ENCODE results near the gene TUB.

TUB gene

DNA sequence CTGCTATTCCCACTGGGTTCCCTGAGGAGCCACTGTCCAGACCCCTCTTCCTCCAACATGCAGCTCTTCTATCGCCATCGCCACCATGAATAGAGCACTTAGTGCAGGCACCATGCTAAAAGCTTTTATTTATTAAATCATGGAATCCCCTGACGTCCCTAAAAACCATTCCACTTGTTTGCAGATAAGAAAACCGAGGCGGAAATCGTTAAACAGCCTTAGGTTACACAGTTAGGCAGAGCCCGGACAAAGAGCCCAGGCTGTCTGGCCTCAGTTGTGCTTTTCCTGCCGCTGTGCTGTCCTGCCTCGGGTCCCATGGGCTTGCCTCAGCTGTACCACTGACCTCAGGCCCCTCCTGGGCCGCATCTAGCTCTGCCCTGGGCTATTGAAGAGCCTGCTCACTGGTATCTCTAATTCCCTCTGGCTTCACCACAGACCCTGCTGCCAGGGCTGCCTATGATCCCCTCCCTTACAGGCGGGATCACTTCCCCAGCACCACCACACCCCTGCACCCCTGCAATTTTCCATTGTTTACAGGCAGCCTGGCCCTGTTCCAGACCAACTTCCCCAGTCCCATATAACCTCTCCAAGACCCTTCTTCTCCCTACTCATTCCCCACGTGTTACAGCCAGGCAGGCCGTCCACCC is 13.0 kb upstream of the TUB start:
- H3K4me1 ChIP-seq (ENCODE audit: control insufficient read depth, insufficient read depth, low read length), result peaks cover 8% of the 10 kb centered on the region
- peak overlapping the region; percentile 60; the same call in 1 of the 2 replicates for H3K27ac ChIP-seq (ENCODE audit: extremely low read depth, low read depth, low read length)
- H3K4me3 ChIP-seq (ENCODE audit: low read depth, low read length), result no peak overlapping the region
- no peaks in the 10 kb centered on the region for H3K9me3 ChIP-seq (ENCODE audit: control insufficient read depth, insufficient read depth, low read depth, low read length)
- ChIA-PET POLR2A (interaction anchor here (0.6 to 1.3 kb wide), 2 partner anchors 59 to 81 kb away, joined by 3 read pairs; partner anchors contain the start of gene EIF3F), CTCF (interaction anchor here (0.8 to 4.5 kb wide), 8 partner anchors 12 to 62 kb away, joined by 3 to 25 read pairs (median 6); no protein-coding TSS in a partner anchor)
- H3K36me3 ChIP-seq (ENCODE audit: control insufficient read depth in 2 of 2, insufficient read depth in 1 of 2, low read length in 2 of 2), result no peaks in the 10 kb centered on the region
- TF ChIP-seq EGR2 (tag by site-specific recombination; IDR thresholded peaks at IDR 0.05; ENCODE audit: low read depth), result no peak
- TF ChIP-seq ZNF335 (tag by site-specific recombination; conservative IDR thresholded peaks at IDR 0.05), result 0 out of 2 replicates have a peak, but pooled peaks have one; percentile 28

DNA sequence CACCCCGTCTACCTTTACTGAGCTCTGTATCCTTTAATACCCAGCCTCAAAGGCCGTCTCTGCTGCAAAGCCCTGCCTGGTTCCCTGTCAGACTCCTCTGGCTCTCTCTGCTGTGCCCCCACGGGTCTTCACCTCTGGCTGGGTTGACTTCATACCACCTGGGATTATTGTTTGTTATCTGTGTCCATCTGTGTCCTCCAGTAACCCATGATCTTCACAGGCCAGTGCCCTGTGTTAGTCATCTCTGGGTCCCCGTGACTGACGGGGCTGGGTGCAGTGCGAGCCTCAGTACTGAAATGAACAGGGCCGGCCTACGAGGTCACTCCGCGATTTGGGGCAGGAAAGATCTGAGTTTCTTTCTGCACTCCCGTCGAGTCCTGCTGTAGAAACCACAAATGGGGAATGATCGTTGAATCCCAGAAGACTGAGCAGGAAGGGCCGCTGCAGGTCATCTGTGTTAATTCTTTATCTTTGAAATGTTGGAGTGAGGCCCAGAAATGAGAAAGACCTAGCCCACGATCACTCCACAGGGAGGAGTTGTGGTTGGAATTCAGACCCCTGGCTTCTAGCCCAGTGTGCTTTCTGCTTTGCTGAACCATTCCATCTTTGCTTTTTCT is 12.3 kb upstream of the TUB start:
- H3K4me1 ChIP-seq (ENCODE audit: control insufficient read depth, insufficient read depth, low read length), result peaks cover 8% of the 10 kb centered on the region
- H3K27ac ChIP-seq (ENCODE audit: extremely low read depth, low read depth, low read length), result peak overlapping the region; percentile 60; the same call in 1 of the 2 replicates
- ChIA-PET POLR2A (interaction anchor here (0.6 kb wide), 1 partner anchor 18 kb away, joined by 10 read pairs; no protein-coding TSS in a partner anchor), CTCF (interaction anchor here (0.8 to 4.5 kb wide), 9 partner anchors 17 to 62 kb away, joined by 3 to 25 read pairs (median 5); no protein-coding TSS in a partner anchor)
- H3K36me3 ChIP-seq (ENCODE audit: control insufficient read depth in 2 of 2, insufficient read depth in 1 of 2, low read length in 2 of 2), result no peaks in the 10 kb centered on the region
- H3K4me3 ChIP-seq (ENCODE audit: low read depth, low read length), result no peak overlapping the region
- H3K9me3 ChIP-seq (ENCODE audit: control insufficient read depth, insufficient read depth, low read depth, low read length), result no peaks in the 10 kb centered on the region
- TF ChIP-seq ZIC2 (tag by site-specific recombination; IDR thresholded peaks at IDR 0.05) (peak; percentile 87), ZNF514 (tag by site-specific recombination; IDR thresholded peaks at IDR 0.05) (no peak), ZBTB21 (tag by site-specific recombination; IDR thresholded peaks at IDR 0.05) (no peak), ZBTB20 (tag by site-specific recombination; IDR thresholded peaks at IDR 0.05) (peak; percentile 75), ZNF501 (tag by site-specific recombination; IDR thresholded peaks at IDR 0.05) (no peak), ZBTB17 (tag by site-specific recombination; IDR thresholded peaks at IDR 0.05) (peak; percentile 39; the same call in 1 of the 2 replicates), ZNF19 (tag by site-specific recombination; IDR thresholded peaks at IDR 0.05; ENCODE audit: low read depth) (no peak), ZNF571 (tag by site-specific recombination; IDR thresholded peaks at IDR 0.05) (no peak), ZNF138 (tag by site-specific recombination; IDR thresholded peaks at IDR 0.05; ENCODE audit: borderline replicate concordance) (no peak), ZNF2 (tag by site-specific recombination; IDR thresholded peaks at IDR 0.05) (no peak), ZNF335 (tag by site-specific recombination; conservative IDR thresholded peaks at IDR 0.05) (no peak), WT1 (tag by site-specific recombination; IDR thresholded peaks at IDR 0.05) (no peak), MEIS1 (CRISPR knock-in tag; IDR thresholded peaks at IDR 0.05; ENCODE audit: borderline replicate concordance) (no peak), MZF1 (tag by site-specific recombination; IDR thresholded peaks at IDR 0.05; ENCODE audit: borderline replicate concordance) (0 out of 2 replicates have a peak, but pooled peaks have one; percentile 25), ZFHX2 (tag by site-specific recombination; conservative IDR thresholded peaks at IDR 0.05) (0 out of 2 replicates have a peak, but pooled peaks have one; percentile 19), ZNF555 (tag by site-specific recombination; conservative IDR thresholded peaks at IDR 0.05) (no peak), ZNF132 (tag by site-specific recombination; IDR thresholded peaks at IDR 0.05; ENCODE audit: borderline replicate concordance) (no peak), ZEB2 (tag by site-specific recombination; IDR thresholded peaks at IDR 0.05) (peak; percentile 29; the same call in 1 of the 2 replicates), ZNF660 (tag by site-specific recombination; IDR thresholded peaks at IDR 0.05) (peak; percentile 59; the same call in 1 of the 2 replicates), ZXDB (tag by site-specific recombination; IDR thresholded peaks at IDR 0.05) (0 out of 2 replicates have a peak, but pooled peaks have one; percentile 10), GLIS1 (tag by site-specific recombination; IDR thresholded peaks at IDR 0.05) (0 out of 2 replicates have a peak, but pooled peaks have one; percentile 7), GLIS2 (tag by site-specific recombination; IDR thresholded peaks at IDR 0.05) (0 out of 2 replicates have a peak, but pooled peaks have one; percentile 15)
- TF ChIP-seq, protein P1, sequence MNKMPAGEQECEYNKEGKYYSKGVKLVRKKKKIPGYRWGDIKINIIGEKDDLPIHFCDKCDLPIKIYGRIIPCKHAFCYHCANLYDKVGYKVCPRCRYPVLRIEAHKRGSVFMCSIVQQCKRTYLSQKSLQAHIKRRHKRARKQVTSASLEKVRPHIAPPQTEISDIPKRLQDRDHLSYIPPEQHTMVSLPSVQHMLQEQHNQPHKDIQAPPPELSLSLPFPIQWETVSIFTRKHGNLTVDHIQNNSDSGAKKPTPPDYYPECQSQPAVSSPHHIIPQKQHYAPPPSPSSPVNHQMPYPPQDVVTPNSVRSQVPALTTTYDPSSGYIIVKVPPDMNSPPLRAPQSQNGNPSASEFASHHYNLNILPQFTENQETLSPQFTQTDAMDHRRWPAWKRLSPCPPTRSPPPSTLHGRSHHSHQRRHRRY (tag by site-specific recombination; IDR thresholded peaks at IDR 0.05), result no peak
- TF ChIP-seq, protein P2, sequence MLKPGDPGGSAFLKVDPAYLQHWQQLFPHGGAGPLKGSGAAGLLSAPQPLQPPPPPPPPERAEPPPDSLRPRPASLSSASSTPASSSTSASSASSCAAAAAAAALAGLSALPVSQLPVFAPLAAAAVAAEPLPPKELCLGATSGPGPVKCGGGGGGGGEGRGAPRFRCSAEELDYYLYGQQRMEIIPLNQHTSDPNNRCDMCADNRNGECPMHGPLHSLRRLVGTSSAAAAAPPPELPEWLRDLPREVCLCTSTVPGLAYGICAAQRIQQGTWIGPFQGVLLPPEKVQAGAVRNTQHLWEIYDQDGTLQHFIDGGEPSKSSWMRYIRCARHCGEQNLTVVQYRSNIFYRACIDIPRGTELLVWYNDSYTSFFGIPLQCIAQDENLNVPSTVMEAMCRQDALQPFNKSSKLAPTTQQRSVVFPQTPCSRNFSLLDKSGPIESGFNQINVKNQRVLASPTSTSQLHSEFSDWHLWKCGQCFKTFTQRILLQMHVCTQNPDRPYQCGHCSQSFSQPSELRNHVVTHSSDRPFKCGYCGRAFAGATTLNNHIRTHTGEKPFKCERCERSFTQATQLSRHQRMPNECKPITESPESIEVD (tag by site-specific recombination; IDR thresholded peaks at IDR 0.05), result peak; percentile 53
- TF ChIP-seq, protein P3, sequence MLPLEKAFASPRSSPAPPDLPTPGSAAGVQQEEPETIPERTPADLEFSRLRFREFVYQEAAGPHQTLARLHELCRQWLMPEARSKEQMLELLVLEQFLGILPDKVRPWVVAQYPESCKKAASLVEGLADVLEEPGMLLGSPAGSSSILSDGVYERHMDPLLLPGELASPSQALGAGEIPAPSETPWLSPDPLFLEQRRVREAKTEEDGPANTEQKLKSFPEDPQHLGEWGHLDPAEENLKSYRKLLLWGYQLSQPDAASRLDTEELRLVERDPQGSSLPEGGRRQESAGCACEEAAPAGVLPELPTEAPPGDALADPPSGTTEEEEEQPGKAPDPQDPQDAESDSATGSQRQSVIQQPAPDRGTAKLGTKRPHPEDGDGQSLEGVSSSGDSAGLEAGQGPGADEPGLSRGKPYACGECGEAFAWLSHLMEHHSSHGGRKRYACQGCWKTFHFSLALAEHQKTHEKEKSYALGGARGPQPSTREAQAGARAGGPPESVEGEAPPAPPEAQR (tag by site-specific recombination; IDR thresholded peaks at IDR 0.05), result no peak
- TF ChIP-seq, protein P4, sequence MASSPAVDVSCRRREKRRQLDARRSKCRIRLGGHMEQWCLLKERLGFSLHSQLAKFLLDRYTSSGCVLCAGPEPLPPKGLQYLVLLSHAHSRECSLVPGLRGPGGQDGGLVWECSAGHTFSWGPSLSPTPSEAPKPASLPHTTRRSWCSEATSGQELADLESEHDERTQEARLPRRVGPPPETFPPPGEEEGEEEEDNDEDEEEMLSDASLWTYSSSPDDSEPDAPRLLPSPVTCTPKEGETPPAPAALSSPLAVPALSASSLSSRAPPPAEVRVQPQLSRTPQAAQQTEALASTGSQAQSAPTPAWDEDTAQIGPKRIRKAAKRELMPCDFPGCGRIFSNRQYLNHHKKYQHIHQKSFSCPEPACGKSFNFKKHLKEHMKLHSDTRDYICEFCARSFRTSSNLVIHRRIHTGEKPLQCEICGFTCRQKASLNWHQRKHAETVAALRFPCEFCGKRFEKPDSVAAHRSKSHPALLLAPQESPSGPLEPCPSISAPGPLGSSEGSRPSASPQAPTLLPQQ (tag by site-specific recombination; IDR thresholded peaks at IDR 0.05), result peak; percentile 14; the same call in 1 of the 2 replicates
